NCI-H748 (cell line): Measurements from ENCODE around the gene TOM1L1.

Experiments used
- DNase-seq: peaks from one replicate; lab custom pipeline; 2025; ENCODE audit not compliant: unreplicated experiment; lab: John Stamatoyannopoulos, UW

Gene TOM1L1

GRCh38 chr17:54990118-54990517, 89.5 kb downstream of the TOM1L1 start:
- DNase-seq = no peak

GRCh38 chr17:54991567-54991966, 90.9 kb downstream of the TOM1L1 start:
- no peak for DNase-seq

GRCh38 chr17:54992797-54993639, 92.4 kb downstream of the TOM1L1 start:
- DNase-seq = peak; percentile 61

- DNase-seq = no peak
These were observed 95.8 kb downstream of the TOM1L1 start for GRCh38 chr17:54996441-54996840.

GRCh38 chr17:55002458-55002857, 101.8 kb downstream of the TOM1L1 start:
- DNase-seq = no peak

- no peak for DNase-seq
These were observed 103.8 kb downstream of the TOM1L1 start for GRCh38 chr17:55004484-55004883.

GRCh38 chr17:55005520-55005919, 104.9 kb downstream of the TOM1L1 start:
- peak; percentile 21 for DNase-seq
